PFSK-1 (cell line): ENCODE data around the gene NARS2.

Experiments used
- FOXP2 ChIP-seq: optimal IDR thresholded peaks from 2 replicates; pipeline ENCODE3; 2011; ENCODE audit warnings: borderline replicate concordance, control low read depth, inconsistent platforms; ENCODE audit not compliant: insufficient read depth; ENCODE audit errors: extremely low read length, extremely low read depth
- POLR2AphosphoS5 ChIP-seq: IDR thresholded peaks from 2 replicates; pipeline ENCODE4 v1.6.1; 2012; ENCODE audit warnings: low read depth, mild to moderate bottlenecking, control low read depth, low read length, moderate library complexity
- REST ChIP-seq, 2 experiments: IDR thresholded peaks; 2 replicates each; pipeline versions ENCODE4 v1.6.1 to v1.8.0; 2011 to 2012; ENCODE audit warnings: low read depth in 2 of 2, low read length in 2 of 2, control low read depth in 1 of 2, inconsistent platforms in 1 of 2, mild to moderate bottlenecking in 1 of 2, moderate library complexity in 1 of 2; ENCODE audit not compliant: insufficient read depth in 1 of 2
- SIN3A ChIP-seq: IDR thresholded peaks from 2 replicates; pipeline ENCODE4 v1.6.1; 2012; ENCODE audit warnings: mild to moderate bottlenecking, low read length, moderate library complexity, borderline replicate concordance; ENCODE audit not compliant: insufficient read depth
- TAF1 ChIP-seq: IDR thresholded peaks from 2 replicates; pipeline ENCODE4 v1.6.1; 2012; ENCODE audit warnings: low read length, control low read depth, borderline replicate concordance; ENCODE audit not compliant: insufficient read depth

NARS2 gene

GRCh38 chr11:78403781-78404180 is 170.9 kb downstream of the NARS2 start:
- TF ChIP-seq FOXP2 (no peak), TAF1 (no peak), SIN3A (no peak), REST (IDR thresholded peaks at IDR 0.05; ENCODE audit: insufficient read depth in 1 of 2, low read depth in 2 of 2, low read length in 2 of 2) (no peak), POLR2AphosphoS5 (no peak)

GRCh38 chr11:78402847-78403246 is 171.8 kb downstream of the NARS2 start:
- no peak for TF ChIP-seq POLR2AphosphoS5
- TF ChIP-seq FOXP2: no peak
- no peak for TF ChIP-seq SIN3A
- no peak for TF ChIP-seq TAF1
- no peak for TF ChIP-seq REST (IDR thresholded peaks at IDR 0.05; ENCODE audit: insufficient read depth in 1 of 2, low read depth in 2 of 2, low read length in 2 of 2)

DNA sequence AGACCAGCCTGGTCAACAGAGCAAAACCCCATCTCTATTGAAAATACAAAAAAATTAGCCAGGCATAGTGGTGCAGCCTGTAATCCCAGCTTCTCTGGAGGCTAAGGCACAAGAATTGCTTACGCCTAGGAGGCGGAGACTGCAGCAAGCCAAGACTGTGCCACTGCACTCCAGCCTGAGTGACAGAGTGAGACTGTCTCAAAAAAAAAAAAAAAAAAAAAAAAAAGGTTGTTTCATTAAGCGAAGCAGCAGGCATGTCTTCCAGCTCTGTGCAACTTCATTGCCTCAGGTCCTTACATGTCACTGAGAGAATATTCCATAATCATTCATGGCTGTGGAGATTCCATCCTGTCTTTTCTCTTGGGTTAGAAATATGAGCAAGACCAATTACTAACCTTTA is 174.0 kb downstream of the NARS2 start:
- TF ChIP-seq POLR2AphosphoS5 (no peak), SIN3A (no peak), FOXP2 (no peak), REST (IDR thresholded peaks at IDR 0.05; ENCODE audit: insufficient read depth in 1 of 2, low read depth in 2 of 2, low read length in 2 of 2) (no peak), TAF1 (no peak)

DNA sequence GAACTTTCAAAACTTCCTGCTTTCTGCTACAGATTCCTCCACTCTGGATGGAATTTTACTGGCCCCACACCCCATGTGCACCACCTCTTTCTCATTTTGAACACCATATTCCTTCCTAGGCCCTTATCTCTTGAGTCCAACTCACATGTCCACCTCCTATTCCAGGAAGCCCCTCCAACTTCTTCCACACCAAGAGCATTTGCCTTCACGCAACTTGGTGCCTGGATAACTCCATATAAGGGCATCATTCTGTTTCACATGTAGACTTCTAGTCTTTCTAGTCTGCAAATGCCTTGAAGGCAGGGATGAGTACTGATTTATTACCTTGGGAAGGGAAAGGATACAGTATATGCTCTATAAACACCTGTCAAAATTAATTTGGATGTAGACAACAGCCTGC is 174.5 kb downstream of the NARS2 start:
- TF ChIP-seq POLR2AphosphoS5 (no peak), REST (IDR thresholded peaks at IDR 0.05; ENCODE audit: insufficient read depth in 1 of 2, low read depth in 2 of 2, low read length in 2 of 2) (no peak), TAF1 (no peak), FOXP2 (no peak), SIN3A (no peak)

DNA sequence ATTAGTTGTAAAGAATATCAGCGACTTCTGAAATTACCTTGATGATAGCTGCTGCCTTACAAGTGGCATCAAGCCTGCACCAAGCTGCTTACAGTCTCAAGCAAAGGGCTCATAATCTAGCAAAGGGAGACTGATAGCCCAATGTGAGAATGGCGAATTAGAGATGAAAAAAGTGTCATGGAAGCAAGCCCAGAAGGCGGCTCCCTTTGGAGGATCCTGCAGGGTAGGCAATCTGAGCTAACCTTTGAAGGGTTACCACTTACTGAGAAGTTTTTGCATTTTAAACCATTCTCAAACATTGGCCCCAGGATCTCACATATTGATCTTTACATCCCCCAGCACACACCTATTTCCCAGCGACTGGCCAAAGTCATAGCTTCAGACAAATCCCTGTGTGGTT is 175.5 kb downstream of the NARS2 start:
- TF ChIP-seq TAF1 (no peak), FOXP2 (no peak), POLR2AphosphoS5 (no peak), REST (IDR thresholded peaks at IDR 0.05; ENCODE audit: insufficient read depth in 1 of 2, low read depth in 2 of 2, low read length in 2 of 2) (no peak), SIN3A (no peak)
